Lung microvascular endothelial cell (primary cell): ENCODE data around the gene CARD19. TPM values are rescaled to one million over a fixed set of nuclear protein-coding genes. Genes with fewer than 3 reads are reported as not detected.
A peak's percentile ranks its signal among the peaks of the same experiment; 100 is the strongest.
"Not testable (repeated sequence)": the region's sequence is repeated elsewhere in the genome, so short reads cannot be mapped to it uniquely, and the experiment has no call there.

Experiments
- DNase-seq, 2 donors: peaks; one replicate each; pipeline versions ENCODE4 v3.0.0 to v3.0.0-alpha.2; 2010; ENCODE audit warnings: low read depth in 2 of 2
- total RNA-seq: library from RNA; depleted of rRNA; stranded (reverse); fragments of >200 nt; gene quantifications from 2 replicates; pipeline ENCODE4 v1.2.1, GENCODE V29; 2014

CARD19 gene
- total RNA-seq, 1 donor from 2014 or later: 72.8 TPM

GRCh38 chr9:93099551-93100275 is 3.7 kb downstream of the CARD19 start:
- DNase-seq: no peak

GRCh38 chr9:93100276-93100636 is 4.2 kb downstream of the CARD19 start:
- DNase-seq: no peak

GRCh38 chr9:93101086-93101485 is 5.1 kb downstream of the CARD19 start:
- not testable (repeated sequence) for DNase-seq

GRCh38 chr9:93105620-93106019 is 9.6 kb downstream of the CARD19 start:
- DNase-seq: no peak

GRCh38 chr9:93107151-93107824 is 11.3 kb downstream of the CARD19 start:
- DNase-seq: no peak

GRCh38 chr9:93107825-93108161 is 11.8 kb downstream of the CARD19 start:
- no peak for DNase-seq

GRCh38 chr9:93108291-93109041 is 12.4 kb downstream of the CARD19 start:
- no peak for DNase-seq

GRCh38 chr9:93110311-93110855 is 14.4 kb downstream of the CARD19 start:
- DNase-seq: no peak

- no peak for DNase-seq
Measured at GRCh38 chr9:93111001-93111370, 15.0 kb downstream of the CARD19 start.

- no peak for DNase-seq
Measured at GRCh38 chr9:93111371-93112115, 15.5 kb downstream of the CARD19 start.

GRCh38 chr9:93112116-93112863 is 16.3 kb downstream of the CARD19 start:
- DNase-seq: no peak

GRCh38 chr9:93112864-93113389 is 16.9 kb downstream of the CARD19 start:
- no peak for DNase-seq

- no peak for DNase-seq
Measured at GRCh38 chr9:93114169-93114983, 18.4 kb downstream of the CARD19 start.

- no peak for DNase-seq
Measured at GRCh38 chr9:93114984-93115335, 18.9 kb downstream of the CARD19 start.

- no peak for DNase-seq
Measured at GRCh38 chr9:93115486-93116071, 19.6 kb downstream of the CARD19 start.

- DNase-seq: peak; percentile 41 to 62
Measured at GRCh38 chr9:93116072-93116961, 20.3 kb downstream of the CARD19 start.

GRCh38 chr9:93117521-93117920 is 21.5 kb downstream of the CARD19 start:
- DNase-seq: not testable (repeated sequence)
